ENCODE measurements around the gene KRT85.

KRT85 gene

DNA sequence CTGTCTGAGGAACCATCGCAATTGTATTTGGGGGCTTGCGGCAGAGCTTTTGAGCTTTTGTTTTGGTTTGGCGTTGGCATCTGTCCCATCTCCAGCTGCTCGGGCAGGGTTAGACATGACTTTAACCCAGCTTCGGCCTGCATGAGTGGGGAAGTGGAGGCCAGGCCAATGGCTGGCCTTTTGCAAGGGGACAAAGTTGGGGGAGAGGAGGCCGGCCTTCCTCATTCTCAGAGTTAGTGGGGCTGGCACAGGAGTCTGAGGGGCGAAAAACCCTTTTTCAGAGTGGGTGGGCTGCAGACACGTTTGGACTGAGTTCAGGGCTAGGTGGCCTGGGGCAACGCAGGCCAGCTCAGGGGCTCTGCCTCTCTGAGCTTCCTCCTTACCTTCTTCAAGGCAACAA lies 33.6 kb upstream of the KRT85 start:
- Histone ChIP-seq H3K18ac (ENCODE audit: low read length) (no peak overlapping the region), H3K4ac (ENCODE audit: low read depth, low read length) (no peak overlapping the region), H3K4me2 (ENCODE audit: low read length) (no peak overlapping the region), H3K14ac (ENCODE audit: low read length) (no peak overlapping the region), H4K91ac (ENCODE audit: low read depth, low read length) (no peak overlapping the region), H4K12ac (ENCODE audit: low read depth, low read length) (no peak overlapping the region), H3K23ac (ENCODE audit: low read length) (no peak overlapping the region), H3K36me3 (ENCODE audit: control insufficient read depth in 1 of 2, insufficient read depth in 2 of 2, low read length in 2 of 2) (no peaks in the 10 kb centered on the region), H3K27ac (ENCODE audit: low read depth, low read length) (no peak overlapping the region), H3K27me3 (ENCODE audit: insufficient read depth, low read length) (no peaks in the 10 kb centered on the region), H2AK5ac (ENCODE audit: low read length) (no peak overlapping the region), H3K79me2 (ENCODE audit: control insufficient read depth, insufficient read depth, low read length, poor library complexity) (no peaks in the 10 kb centered on the region), H3K9ac (ENCODE audit: low read length) (no peak overlapping the region), H2BK12ac (ENCODE audit: low read length) (no peak overlapping the region), H2BK120ac (ENCODE audit: insufficient read depth, low read length, poor library complexity) (no peak overlapping the region), H3K9me3 (ENCODE audit: insufficient read depth, low read depth, low read length) (no peaks in the 10 kb centered on the region), H3K4me3 (ENCODE audit: low read depth, low read length) (no peak overlapping the region), H3K4me1 (ENCODE audit: control insufficient read depth in 1 of 2, insufficient read depth in 2 of 2, low read length in 2 of 2) (no peaks in the 10 kb centered on the region), H2BK5ac (ENCODE audit: low read depth, low read length, poor library complexity) (no peak overlapping the region), H4K8ac (ENCODE audit: low read depth, low read length) (no peak overlapping the region), H3K79me1 (ENCODE audit: low read length) (no peaks in the 10 kb centered on the region), H2AFZ (ENCODE audit: insufficient read depth, low read length, poor library complexity) (no peak overlapping the region)
- no CpG with 5 or more reads among the region's 9 CpGs for WGBS (ENCODE audit: extremely low coverage, insufficient coverage, insufficient read length)
- DNase-seq, result no peak

DNA sequence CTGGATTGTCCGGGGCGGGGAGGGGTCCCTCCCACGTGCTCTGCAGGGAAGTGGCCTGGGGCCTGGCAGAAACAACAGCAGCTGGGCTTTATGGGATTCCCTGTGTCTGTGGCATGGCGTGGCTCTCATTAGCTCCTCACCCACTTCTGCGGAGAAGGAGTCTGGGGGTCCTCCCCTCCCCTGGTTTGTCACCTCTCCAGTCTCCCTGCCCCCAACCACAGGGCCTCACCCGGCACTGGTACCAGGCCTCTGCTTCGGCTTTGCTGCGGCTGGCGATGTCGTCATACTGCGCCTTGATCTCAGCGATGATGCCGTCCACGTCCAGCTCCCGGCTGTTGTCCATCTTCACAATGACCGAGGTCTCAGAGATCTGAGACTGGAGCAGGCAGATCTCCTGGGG lies 32.5 kb upstream of the KRT85 start:
- DNase-seq, result no peak

GRCh38 chr12:52398176-52398575 lies 30.9 kb upstream of the KRT85 start:
- Histone ChIP-seq H3K9me3 (ENCODE audit: insufficient read depth, low read depth, low read length) (no peaks in the 10 kb centered on the region), H3K4me2 (ENCODE audit: low read length) (no peak overlapping the region), H3K79me2 (ENCODE audit: control insufficient read depth, insufficient read depth, low read length, poor library complexity) (no peaks in the 10 kb centered on the region), H4K91ac (ENCODE audit: low read depth, low read length) (no peak overlapping the region), H3K79me1 (ENCODE audit: low read length) (no peaks in the 10 kb centered on the region), H2BK120ac (ENCODE audit: insufficient read depth, low read length, poor library complexity) (no peak overlapping the region), H3K4me1 (ENCODE audit: control insufficient read depth in 1 of 2, insufficient read depth in 2 of 2, low read length in 2 of 2) (no peaks in the 10 kb centered on the region), H2BK12ac (ENCODE audit: low read length) (no peak overlapping the region), H3K23ac (ENCODE audit: low read length) (no peak overlapping the region), H3K36me3 (ENCODE audit: control insufficient read depth in 1 of 2, insufficient read depth in 2 of 2, low read length in 2 of 2) (no peaks in the 10 kb centered on the region), H2BK5ac (ENCODE audit: low read depth, low read length, poor library complexity) (no peak overlapping the region), H3K27ac (ENCODE audit: low read depth, low read length) (no peak overlapping the region), H3K18ac (ENCODE audit: low read length) (no peak overlapping the region), H2AFZ (ENCODE audit: insufficient read depth, low read length, poor library complexity) (no peak overlapping the region), H4K8ac (ENCODE audit: low read depth, low read length) (no peak overlapping the region), H3K9ac (ENCODE audit: low read length) (no peak overlapping the region), H3K27me3 (ENCODE audit: insufficient read depth, low read length) (no peaks in the 10 kb centered on the region), H4K12ac (ENCODE audit: low read depth, low read length) (no peak overlapping the region), H3K14ac (ENCODE audit: low read length) (no peak overlapping the region), H3K4me3 (ENCODE audit: low read depth, low read length) (no peak overlapping the region), H3K4ac (ENCODE audit: low read depth, low read length) (no peak overlapping the region), H2AK5ac (ENCODE audit: low read length) (no peak overlapping the region)
- no CpG with 5 or more reads among the region's 1 CpG for WGBS (ENCODE audit: extremely low coverage, insufficient coverage, insufficient read length)
- no peak for DNase-seq

More for the DNA sequence above, 32.5 kb upstream of the KRT85 start:
- no peaks in the 10 kb centered on the region for H3K36me3 ChIP-seq (ENCODE audit: control insufficient read depth in 1 of 2, insufficient read depth in 2 of 2, low read length in 2 of 2)
- H3K27me3 ChIP-seq (ENCODE audit: insufficient read depth, low read length), result no peaks in the 10 kb centered on the region
- H4K91ac ChIP-seq (ENCODE audit: low read depth, low read length), result no peak overlapping the region
- H3K4me3 ChIP-seq (ENCODE audit: low read depth, low read length), result no peak overlapping the region
- H2BK5ac ChIP-seq (ENCODE audit: low read depth, low read length, poor library complexity), result no peak overlapping the region
- no peaks in the 10 kb centered on the region for H3K4me1 ChIP-seq (ENCODE audit: control insufficient read depth in 1 of 2, insufficient read depth in 2 of 2, low read length in 2 of 2)
- H3K27ac ChIP-seq (ENCODE audit: low read depth, low read length), result no peak overlapping the region
- no CpG with 5 or more reads among the region's 16 CpGs for WGBS (ENCODE audit: extremely low coverage, insufficient coverage, insufficient read length)
- no peak overlapping the region for H4K8ac ChIP-seq (ENCODE audit: low read depth, low read length)
- no peak overlapping the region for H4K12ac ChIP-seq (ENCODE audit: low read depth, low read length)
- H3K14ac ChIP-seq (ENCODE audit: low read length), result no peak overlapping the region
- no peak overlapping the region for H2BK12ac ChIP-seq (ENCODE audit: low read length)
- H3K9ac ChIP-seq (ENCODE audit: low read length), result no peak overlapping the region
- no peaks in the 10 kb centered on the region for H3K79me1 ChIP-seq (ENCODE audit: low read length)
- H3K23ac ChIP-seq (ENCODE audit: low read length), result no peak overlapping the region
- no peak overlapping the region for H3K4me2 ChIP-seq (ENCODE audit: low read length)
- H2AFZ ChIP-seq (ENCODE audit: insufficient read depth, low read length, poor library complexity), result no peak overlapping the region
- H2BK120ac ChIP-seq (ENCODE audit: insufficient read depth, low read length, poor library complexity), result no peak overlapping the region
- H3K4ac ChIP-seq (ENCODE audit: low read depth, low read length), result no peak overlapping the region
- H3K18ac ChIP-seq (ENCODE audit: low read length), result no peak overlapping the region
- no peaks in the 10 kb centered on the region for H3K79me2 ChIP-seq (ENCODE audit: control insufficient read depth, insufficient read depth, low read length, poor library complexity)
- H2AK5ac ChIP-seq (ENCODE audit: low read length), result no peak overlapping the region
- H3K9me3 ChIP-seq (ENCODE audit: insufficient read depth, low read depth, low read length), result no peaks in the 10 kb centered on the region

DNA sequence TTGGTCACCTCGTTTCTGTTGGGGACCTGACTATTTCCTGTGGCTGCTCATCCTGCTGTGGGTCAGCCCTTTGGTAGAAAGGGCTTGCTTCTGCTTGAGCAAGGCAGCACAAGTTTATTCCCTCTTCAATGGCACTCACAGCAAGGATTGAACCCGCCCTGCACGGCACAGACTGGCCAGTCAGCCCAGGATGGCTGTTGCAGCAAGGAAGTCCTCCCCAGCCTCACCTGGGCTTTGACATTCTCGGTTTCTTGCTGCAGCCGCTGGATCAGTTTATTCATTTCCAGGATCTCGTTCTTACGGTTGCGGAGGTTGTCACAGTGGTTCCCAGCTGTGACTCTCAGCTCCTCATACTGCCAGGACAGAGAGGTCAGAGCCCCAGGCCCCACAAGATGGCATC lies 29.4 kb upstream of the KRT85 start:
- Histone ChIP-seq H3K18ac (ENCODE audit: low read length) (no peak overlapping the region), H3K79me1 (ENCODE audit: low read length) (no peaks in the 10 kb centered on the region), H2AK5ac (ENCODE audit: low read length) (no peak overlapping the region), H3K9me3 (ENCODE audit: insufficient read depth, low read depth, low read length) (no peaks in the 10 kb centered on the region), H2BK5ac (ENCODE audit: low read depth, low read length, poor library complexity) (no peak overlapping the region), H3K27ac (ENCODE audit: low read depth, low read length) (no peak overlapping the region), H3K4me1 (ENCODE audit: control insufficient read depth in 1 of 2, insufficient read depth in 2 of 2, low read length in 2 of 2) (no peaks in the 10 kb centered on the region), H3K27me3 (ENCODE audit: insufficient read depth, low read length) (no peaks in the 10 kb centered on the region), H2BK12ac (ENCODE audit: low read length) (no peak overlapping the region), H3K4me2 (ENCODE audit: low read length) (no peak overlapping the region), H3K4ac (ENCODE audit: low read depth, low read length) (no peak overlapping the region), H4K91ac (ENCODE audit: low read depth, low read length) (no peak overlapping the region), H2BK120ac (ENCODE audit: insufficient read depth, low read length, poor library complexity) (no peak overlapping the region), H3K36me3 (ENCODE audit: control insufficient read depth in 1 of 2, insufficient read depth in 2 of 2, low read length in 2 of 2) (no peaks in the 10 kb centered on the region), H3K14ac (ENCODE audit: low read length) (no peak overlapping the region), H3K79me2 (ENCODE audit: control insufficient read depth, insufficient read depth, low read length, poor library complexity) (no peaks in the 10 kb centered on the region), H3K23ac (ENCODE audit: low read length) (no peak overlapping the region), H2AFZ (ENCODE audit: insufficient read depth, low read length, poor library complexity) (no peak overlapping the region), H4K12ac (ENCODE audit: low read depth, low read length) (no peak overlapping the region), H3K9ac (ENCODE audit: low read length) (no peak overlapping the region), H4K8ac (ENCODE audit: low read depth, low read length) (no peak overlapping the region), H3K4me3 (ENCODE audit: low read depth, low read length) (no peak overlapping the region)
- DNase-seq, result no peak
- no CpG with 5 or more reads among the region's 8 CpGs for WGBS (ENCODE audit: extremely low coverage, insufficient coverage, insufficient read length)

Data from trophoblast cell (in vitro differentiated cells and primary cell).